Measurements from ENCODE around the gene WDR17.

DNA sequence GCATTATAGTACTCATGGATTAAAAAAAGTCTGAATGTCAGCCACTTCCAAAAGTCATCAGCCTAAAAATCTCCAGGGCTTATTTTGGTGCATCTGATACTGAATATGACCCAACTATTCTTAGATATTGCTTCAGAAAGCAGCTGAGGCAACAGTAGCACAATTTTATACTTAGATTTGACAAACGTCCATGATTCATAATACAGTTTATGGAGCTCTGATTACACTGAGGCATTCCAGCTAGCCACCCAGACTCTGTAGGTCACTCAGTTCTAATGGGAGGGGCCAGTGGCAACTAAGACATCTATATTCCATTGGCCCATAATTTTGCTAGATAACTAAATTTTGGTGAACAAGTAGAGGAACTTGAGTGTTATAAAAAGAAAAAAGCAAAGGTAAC lies 119.4 kb downstream of the WDR17 start:
- TF ChIP-seq, protein P1, sequence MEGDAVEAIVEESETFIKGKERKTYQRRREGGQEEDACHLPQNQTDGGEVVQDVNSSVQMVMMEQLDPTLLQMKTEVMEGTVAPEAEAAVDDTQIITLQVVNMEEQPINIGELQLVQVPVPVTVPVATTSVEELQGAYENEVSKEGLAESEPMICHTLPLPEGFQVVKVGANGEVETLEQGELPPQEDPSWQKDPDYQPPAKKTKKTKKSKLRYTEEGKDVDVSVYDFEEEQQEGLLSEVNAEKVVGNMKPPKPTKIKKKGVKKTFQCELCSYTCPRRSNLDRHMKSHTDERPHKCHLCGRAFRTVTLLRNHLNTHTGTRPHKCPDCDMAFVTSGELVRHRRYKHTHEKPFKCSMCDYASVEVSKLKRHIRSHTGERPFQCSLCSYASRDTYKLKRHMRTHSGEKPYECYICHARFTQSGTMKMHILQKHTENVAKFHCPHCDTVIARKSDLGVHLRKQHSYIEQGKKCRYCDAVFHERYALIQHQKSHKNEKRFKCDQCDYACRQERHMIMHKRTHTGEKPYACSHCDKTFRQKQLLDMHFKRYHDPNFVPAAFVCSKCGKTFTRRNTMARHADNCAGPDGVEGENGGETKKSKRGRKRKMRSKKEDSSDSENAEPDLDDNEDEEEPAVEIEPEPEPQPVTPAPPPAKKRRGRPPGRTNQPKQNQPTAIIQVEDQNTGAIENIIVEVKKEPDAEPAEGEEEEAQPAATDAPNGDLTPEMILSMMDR (IDR thresholded peaks at IDR 0.05) = no peak
- TF ChIP-seq POLR2A (IDR thresholded peaks at IDR 0.05) = no peak
